Measurements from ENCODE around the gene C20orf96. TPM values are rescaled to one million over a fixed set of nuclear protein-coding genes. Genes with fewer than 3 reads are reported as not detected.

The C20orf96 gene
- total and polyA plus RNA-seq, 2 of the 4 experiments (the other 2 are of a cell fraction), result 2.0 to 9.8 TPM

DNA sequence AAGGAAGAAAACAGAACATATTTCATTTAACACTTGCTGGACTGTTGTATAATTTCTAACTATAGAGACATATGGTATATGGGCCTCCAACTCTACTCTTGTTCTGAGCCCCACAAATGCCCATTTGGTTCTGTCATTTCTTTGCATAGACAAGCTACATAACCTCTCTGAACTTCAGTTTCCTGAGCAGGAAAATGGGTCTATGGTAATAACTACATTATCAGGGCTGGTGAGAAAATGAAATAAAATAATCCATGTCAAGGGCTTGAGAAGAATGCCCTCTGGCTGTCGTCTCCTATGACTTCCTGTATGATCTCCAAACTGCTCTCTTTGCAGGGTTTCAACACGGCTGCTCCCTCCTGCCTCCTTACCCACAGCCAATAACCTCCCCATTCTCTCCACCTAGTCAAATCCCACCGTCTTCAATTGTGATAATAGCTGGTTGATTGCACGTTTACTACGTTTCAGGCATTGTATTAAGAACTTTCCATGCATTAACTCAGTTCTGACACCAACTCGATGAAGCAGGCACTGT is 18.8 kb upstream of the C20orf96 start:
- H2AK5ac ChIP-seq (ENCODE audit: low read depth, low read length), result peak overlapping the region; percentile 9; the same call in 1 of the 2 replicates
- H2BK15ac ChIP-seq (ENCODE audit: low read depth, low read length), result peak overlapping the region; percentile 61; the same call in 2 of the 3 replicates
- peaks cover 9% of the 10 kb centered on the region for H3K4me1 ChIP-seq (ENCODE audit: control insufficient read depth, insufficient read depth, low read length)
- in situ Hi-C loops (cut with MboI; ENCODE audit: low sequenced_read_pairs) (no loop called here), dilution Hi-C loops (cut with HindIII; ENCODE audit: low sequenced_read_pairs, unreplicated experiment) (no loop called here), intact Hi-C loops (cut with micrococcal nuclease) (no loop called here)
- peak overlapping the region; percentile 95 for H3K23ac ChIP-seq (ENCODE audit: low read depth, low read length)
- H3K56ac ChIP-seq (ENCODE audit: extremely low read depth, insufficient read depth, low read length), result peak overlapping the region; percentile 75
- peak overlapping the region; percentile 87 for H4K5ac ChIP-seq (ENCODE audit: low read depth, low read length)
- DNase-seq, result peak; percentile 29
- H3K14ac ChIP-seq (replicated peaks; ENCODE audit: low read depth, low read length), result peak overlapping the region; percentile 95
- no peaks in the 10 kb centered on the region for H4K20me1 ChIP-seq (ENCODE audit: insufficient read depth, low read length)
- H3K18ac ChIP-seq (ENCODE audit: low read depth, low read length), result peak overlapping the region; percentile 82
- peak overlapping the region; percentile 88 for H3K4me2 ChIP-seq (ENCODE audit: low read depth, low read length)
- peak overlapping the region; percentile 82 for H3K27ac ChIP-seq (ENCODE audit: insufficient read depth, low read length)
- peak overlapping the region; percentile 94 for H3K4ac ChIP-seq (ENCODE audit: low read depth, low read length)
- peak overlapping the region; percentile 70 for H2AK9ac ChIP-seq (replicated peaks; ENCODE audit: low read depth, low read length, poor library complexity)
- peak overlapping the region; percentile 88 for H4K91ac ChIP-seq (ENCODE audit: insufficient read depth, low read depth, low read length)
- H3K36me3 ChIP-seq (ENCODE audit: control insufficient read depth, insufficient read depth, low read length), result no peaks in the 10 kb centered on the region
- peak overlapping the region; percentile 93 for H2BK120ac ChIP-seq (ENCODE audit: low read depth, low read length)
- ChIA-PET POLR2A (ENCODE audit: unreplicated experiment) (no interaction called here), CTCF (interaction anchor here (0.8 kb wide), 1 partner anchor 11 kb away, joined by 3 read pairs; no protein-coding TSS in a partner anchor)
- no peaks in the 10 kb centered on the region for H3K9me3 ChIP-seq (ENCODE audit: control insufficient read depth, insufficient read depth, low read length)
- H4K8ac ChIP-seq (ENCODE audit: low read depth in 2 of 2, low read length in 2 of 2), result peak overlapping the region; percentile 45 to 85
- H2BK20ac ChIP-seq (ENCODE audit: low read depth, low read length), result peak overlapping the region; percentile 75
- H3K79me1 ChIP-seq (ENCODE audit: low read depth in 1 of 2, low read length in 2 of 2), result peaks cover 0 to 4% of the 10 kb centered on the region in 2 experiments; a peak in 1 of 4 replicates
- TF ChIP-seq, protein P1, sequence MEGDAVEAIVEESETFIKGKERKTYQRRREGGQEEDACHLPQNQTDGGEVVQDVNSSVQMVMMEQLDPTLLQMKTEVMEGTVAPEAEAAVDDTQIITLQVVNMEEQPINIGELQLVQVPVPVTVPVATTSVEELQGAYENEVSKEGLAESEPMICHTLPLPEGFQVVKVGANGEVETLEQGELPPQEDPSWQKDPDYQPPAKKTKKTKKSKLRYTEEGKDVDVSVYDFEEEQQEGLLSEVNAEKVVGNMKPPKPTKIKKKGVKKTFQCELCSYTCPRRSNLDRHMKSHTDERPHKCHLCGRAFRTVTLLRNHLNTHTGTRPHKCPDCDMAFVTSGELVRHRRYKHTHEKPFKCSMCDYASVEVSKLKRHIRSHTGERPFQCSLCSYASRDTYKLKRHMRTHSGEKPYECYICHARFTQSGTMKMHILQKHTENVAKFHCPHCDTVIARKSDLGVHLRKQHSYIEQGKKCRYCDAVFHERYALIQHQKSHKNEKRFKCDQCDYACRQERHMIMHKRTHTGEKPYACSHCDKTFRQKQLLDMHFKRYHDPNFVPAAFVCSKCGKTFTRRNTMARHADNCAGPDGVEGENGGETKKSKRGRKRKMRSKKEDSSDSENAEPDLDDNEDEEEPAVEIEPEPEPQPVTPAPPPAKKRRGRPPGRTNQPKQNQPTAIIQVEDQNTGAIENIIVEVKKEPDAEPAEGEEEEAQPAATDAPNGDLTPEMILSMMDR (conservative IDR thresholded peaks at IDR 0.05; ENCODE audit: low read depth, low read length), result 0 out of 2 replicates have a peak, but pooled peaks have one; percentile 10
- TF ChIP-seq BHLHE40 (IDR thresholded peaks at IDR 0.05; ENCODE audit: low read depth, low read length), result no peak
- no TSS peak for BruUV-seq (replicated peaks)
- ATAC-seq (ENCODE audit: low read depth), result peak; percentile 6
- no CpG with 5 or more reads among the region's 6 CpGs for whole genome bisulfite sequencing, 2 experiments (ENCODE audit: extremely low coverage in 2 of 2, insufficient read length in 1 of 2)
- H3K27me3 ChIP-seq (ENCODE audit: control insufficient read depth, insufficient read depth, low read length), result no peaks in the 10 kb centered on the region
- H3K4me3 ChIP-seq (ENCODE audit: insufficient read depth, low read depth, low read length), result peak overlapping the region; percentile 41
- peaks cover 7% of the 10 kb centered on the region; the same call in 1 of the 2 replicates for H3K9me1 ChIP-seq (ENCODE audit: insufficient read depth, low read length)
- H3K9ac ChIP-seq (ENCODE audit: low read depth, low read length), result peak overlapping the region; percentile 44
- peak overlapping the region; percentile 94 for H2BK5ac ChIP-seq (ENCODE audit: low read depth, low read length, poor library complexity, severe bottlenecking)
- H2AFZ ChIP-seq (replicated peaks; ENCODE audit: low read length, poor library complexity), result peak overlapping the region; percentile 85
